KOPT-K1 (cell line): ENCODE data around the gene RBM18.

ENCODE experiments used
- H3K27ac ChIP-seq: fragments of 200-600 bp; sonication (generic); 2 replicates; pipeline ENCODE4 v1.5.1; 2016; ENCODE audit warnings: antibody characterized with exemption, mild to moderate bottlenecking, low read depth, low read length; ENCODE audit not compliant: poor library complexity, severe bottlenecking
- H3K36me3 ChIP-seq: fragments of 200-600 bp; sonication (generic); 2 replicates; pipeline ENCODE4 v1.5.1; 2017; ENCODE audit warnings: antibody characterized with exemption, mild to moderate bottlenecking, low read length, moderate library complexity; ENCODE audit not compliant: insufficient read depth
- H3K9me3 ChIP-seq: fragments of 200-600 bp; sonication (generic); 2 replicates; pipeline ENCODE4 v1.5.1; 2017; ENCODE audit warnings: antibody characterized with exemption, low read length, mild to moderate bottlenecking; ENCODE audit not compliant: insufficient read depth, poor library complexity, severe bottlenecking

The RBM18 gene

DNA sequence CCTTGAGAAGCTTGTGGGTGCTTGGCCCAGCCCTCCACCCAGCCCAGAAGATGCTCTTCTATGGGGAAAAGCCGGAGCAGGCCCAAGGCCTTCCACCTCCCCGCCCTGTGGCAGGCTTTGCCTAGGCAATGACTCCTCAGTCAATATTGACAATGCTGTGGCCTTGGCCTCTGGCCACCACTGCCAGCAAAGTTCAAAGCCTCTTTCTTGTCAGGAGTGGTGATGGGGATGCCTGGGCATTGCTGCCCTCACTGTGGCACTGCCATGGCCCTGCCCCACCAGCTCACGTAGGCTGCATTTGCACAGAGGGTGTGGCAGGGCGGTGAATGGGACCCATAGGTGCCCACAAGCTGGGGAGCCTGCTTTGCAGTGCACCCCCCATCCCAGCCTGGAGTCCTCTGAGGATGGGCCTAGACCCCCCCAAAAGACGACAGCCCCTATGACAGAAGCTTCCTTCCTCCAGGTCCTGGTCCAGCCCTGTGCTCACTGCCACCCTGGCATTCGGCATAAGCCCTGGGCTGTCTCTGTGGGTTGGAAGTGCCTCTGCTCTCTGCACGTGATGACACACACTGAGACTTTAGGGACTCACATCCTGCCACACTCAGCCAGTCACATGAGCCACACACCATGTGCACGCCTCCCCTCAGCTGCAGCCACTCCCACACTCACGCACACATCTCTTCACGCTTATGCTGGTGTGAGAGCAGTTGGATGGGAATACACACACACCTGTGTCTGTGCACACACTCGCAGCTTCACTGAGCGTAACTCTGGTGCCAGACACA, 73.9 kb downstream of the RBM18 start:
- no peaks in the 10 kb centered on the region for H3K36me3 ChIP-seq

DNA sequence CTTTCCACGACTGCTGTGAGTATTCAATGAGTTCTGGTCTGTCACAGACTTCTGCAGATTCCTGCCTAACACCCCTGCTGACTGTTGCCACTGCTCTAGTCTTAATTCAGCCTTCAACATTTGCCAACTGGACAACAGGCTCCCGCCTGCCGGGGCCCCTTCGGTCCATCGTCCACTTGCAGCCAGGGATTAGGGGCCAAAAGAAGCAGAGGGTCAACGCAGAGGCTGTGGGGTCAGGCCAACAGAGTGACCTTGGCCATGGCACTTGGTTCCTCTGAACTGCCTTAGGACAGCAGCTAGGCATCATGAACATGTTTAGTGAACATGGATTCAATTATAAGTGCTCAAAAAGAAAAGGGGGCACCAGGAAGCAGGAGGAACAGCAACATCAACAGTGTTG, 76.3 kb downstream of the RBM18 start:
- Histone ChIP-seq H3K27ac (no peak overlapping the region), H3K36me3 (no peaks in the 10 kb centered on the region), H3K9me3 (no peaks in the 10 kb centered on the region)

More for the DNA sequence above, 73.9 kb downstream of the RBM18 start:
- no peaks in the 10 kb centered on the region for H3K9me3 ChIP-seq
- no peak overlapping the region for H3K27ac ChIP-seq
